ENCODE data around the gene GFOD1.
"Not testable (repeated sequence)": the region's sequence is repeated elsewhere in the genome, so short reads cannot be mapped to it uniquely, and the experiment has no call there.

The GFOD1 gene

DNA sequence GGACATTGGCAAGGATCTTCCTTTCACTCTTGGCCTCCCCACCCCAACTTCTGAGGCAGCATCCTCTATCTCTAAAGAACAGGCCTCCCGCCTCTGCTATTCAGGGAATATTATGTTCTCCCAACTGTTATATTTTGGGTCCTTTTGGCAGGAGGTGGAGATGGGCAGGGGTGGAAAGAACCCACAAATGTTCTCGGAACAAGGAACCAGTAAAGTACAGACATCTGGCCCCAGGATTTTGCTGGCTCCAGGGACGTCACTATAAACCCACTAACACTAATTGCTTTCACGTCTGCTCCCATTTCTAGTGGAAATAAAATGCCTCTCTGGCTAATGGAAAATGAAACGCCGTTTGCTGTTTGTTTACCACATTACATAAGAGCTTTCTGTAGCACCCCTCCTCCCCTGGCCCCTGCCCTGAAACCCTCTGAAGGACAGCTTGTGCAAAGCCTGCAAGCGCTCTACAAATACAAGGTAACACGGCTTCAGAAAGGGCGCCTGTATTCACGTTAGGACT, 81.4 kb downstream of the GFOD1 start:
- no peak overlapping the region for H3K4me3 Mint-ChIP-seq
- no peaks in the 10 kb centered on the region for H3K4me1 Mint-ChIP-seq
- H3K27me3 Mint-ChIP-seq, result no peaks in the 10 kb centered on the region
- no peak overlapping the region for H3K27ac Mint-ChIP-seq
- H3K36me3 Mint-ChIP-seq, result no peaks in the 10 kb centered on the region
- H3K9me3 Mint-ChIP-seq, result no peaks in the 10 kb centered on the region

- no peak overlapping the region for H3K4me3 Mint-ChIP-seq
- no peak overlapping the region for H3K27ac Mint-ChIP-seq
- no peaks in the 10 kb centered on the region for H3K36me3 Mint-ChIP-seq
- no peaks in the 10 kb centered on the region for H3K4me1 Mint-ChIP-seq
- no peaks in the 10 kb centered on the region for H3K27me3 Mint-ChIP-seq
- H3K9me3 Mint-ChIP-seq, result no peaks in the 10 kb centered on the region
Observed at GRCh38 chr6:13404892-13405254, 82.5 kb downstream of the GFOD1 start.

DNA sequence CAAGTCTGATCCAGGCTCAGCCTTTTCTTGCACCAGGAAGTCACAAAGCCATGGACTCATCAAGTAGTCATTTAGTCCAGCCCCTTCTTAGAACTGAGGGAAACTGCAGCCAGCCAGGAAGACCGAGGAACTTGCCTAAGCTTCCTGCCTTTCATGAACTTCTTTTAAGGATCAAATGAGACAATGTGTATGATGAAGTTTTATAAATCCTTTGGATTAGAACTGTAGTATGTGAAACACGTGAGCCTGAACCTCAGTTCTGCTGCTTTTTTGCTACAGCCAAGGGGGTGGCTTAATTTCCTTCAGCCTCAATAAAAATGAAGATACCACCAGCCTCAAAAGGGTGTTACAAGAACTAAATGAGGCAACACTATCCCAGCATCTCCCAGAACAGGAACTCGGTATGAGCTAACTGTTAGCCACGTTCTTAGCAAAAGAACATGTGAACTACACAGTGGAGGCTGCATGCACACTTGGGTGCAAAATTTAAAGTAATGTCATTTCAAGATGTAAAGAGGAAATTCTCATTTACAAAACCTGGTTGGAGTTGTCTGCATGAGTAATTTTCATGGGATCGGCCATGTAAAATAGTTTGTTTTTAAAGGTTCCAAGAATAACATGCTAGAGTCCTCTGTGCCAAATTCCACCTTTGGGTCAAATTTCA, 83.0 kb downstream of the GFOD1 start:
- H3K27me3 Mint-ChIP-seq, result no peaks in the 10 kb centered on the region
- no peak overlapping the region for H3K4me3 Mint-ChIP-seq
- H3K27ac Mint-ChIP-seq, result no peak overlapping the region
- no peaks in the 10 kb centered on the region for H3K36me3 Mint-ChIP-seq
- no peaks in the 10 kb centered on the region for H3K9me3 Mint-ChIP-seq
- no peaks in the 10 kb centered on the region for H3K4me1 Mint-ChIP-seq

GRCh38 chr6:13402711-13403110, 84.7 kb downstream of the GFOD1 start:
- no peaks in the 10 kb centered on the region for H3K4me1 Mint-ChIP-seq
- H3K27me3 Mint-ChIP-seq, result no peaks in the 10 kb centered on the region
- H3K27ac Mint-ChIP-seq, result no peak overlapping the region
- no peaks in the 10 kb centered on the region for H3K9me3 Mint-ChIP-seq
- no peaks in the 10 kb centered on the region for H3K36me3 Mint-ChIP-seq
- no peak overlapping the region for H3K4me3 Mint-ChIP-seq

DNA sequence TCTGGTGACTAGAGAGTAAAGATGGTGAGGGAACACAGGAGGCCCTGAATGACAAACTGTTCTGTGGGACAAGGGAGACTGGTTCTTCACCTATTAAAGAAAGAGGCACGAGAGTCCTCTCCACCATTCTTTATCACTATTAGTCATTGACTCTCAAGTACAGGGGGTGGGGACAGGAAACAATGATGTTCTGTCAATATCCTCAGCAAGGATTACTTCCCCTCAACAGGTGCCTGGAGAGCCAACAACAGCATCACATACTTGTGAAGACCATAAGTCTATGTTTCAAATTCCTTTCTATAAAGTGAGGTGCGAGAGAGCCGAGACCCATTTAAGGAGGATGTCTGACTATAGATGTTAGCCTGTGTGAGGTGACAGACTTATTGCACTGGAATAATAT, 86.6 kb downstream of the GFOD1 start:
- Mint-ChIP-seq H3K4me3 (no peak overlapping the region), H3K27ac (no peak overlapping the region), H3K4me1 (no peaks in the 10 kb centered on the region), H3K9me3 (no peaks in the 10 kb centered on the region), H3K27me3 (no peaks in the 10 kb centered on the region), H3K36me3 (no peaks in the 10 kb centered on the region)

- Mint-ChIP-seq H3K9me3 (no peaks in the 10 kb centered on the region), H3K4me1 (no peaks in the 10 kb centered on the region), H3K27me3 (no peaks in the 10 kb centered on the region), H3K27ac (no peak overlapping the region), H3K4me3 (no peak overlapping the region), H3K36me3 (no peaks in the 10 kb centered on the region)
Observed at GRCh38 chr6:13398421-13398994, 88.9 kb downstream of the GFOD1 start.

GRCh38 chr6:13398069-13398381, 89.4 kb downstream of the GFOD1 start:
- Mint-ChIP-seq H3K9me3 (no peaks in the 10 kb centered on the region), H3K36me3 (no peaks in the 10 kb centered on the region), H3K4me3 (no peak overlapping the region), H3K4me1 (no peaks in the 10 kb centered on the region), H3K27ac (no peak overlapping the region), H3K27me3 (no peaks in the 10 kb centered on the region)

GRCh38 chr6:13397359-13398068, 89.9 kb downstream of the GFOD1 start:
- no peaks in the 10 kb centered on the region for H3K9me3 Mint-ChIP-seq
- no peak overlapping the region for H3K4me3 Mint-ChIP-seq
- no peaks in the 10 kb centered on the region for H3K36me3 Mint-ChIP-seq
- H3K27me3 Mint-ChIP-seq, result no peaks in the 10 kb centered on the region
- H3K27ac Mint-ChIP-seq, result no peak overlapping the region
- H3K4me1 Mint-ChIP-seq, result no peaks in the 10 kb centered on the region

GRCh38 chr6:13396241-13396792, 91.1 kb downstream of the GFOD1 start:
- peak overlapping the region; percentile 46 for H3K27ac Mint-ChIP-seq
- no peaks in the 10 kb centered on the region for H3K4me1 Mint-ChIP-seq
- no peaks in the 10 kb centered on the region for H3K36me3 Mint-ChIP-seq
- H3K4me3 Mint-ChIP-seq, result no peak overlapping the region
- no peaks in the 10 kb centered on the region for H3K9me3 Mint-ChIP-seq
- H3K27me3 Mint-ChIP-seq, result no peaks in the 10 kb centered on the region

GRCh38 chr6:13395272-13396237, 91.8 kb downstream of the GFOD1 start:
- Mint-ChIP-seq H3K36me3 (no peaks in the 10 kb centered on the region), H3K27ac (no peak overlapping the region), H3K27me3 (no peaks in the 10 kb centered on the region), H3K9me3 (no peaks in the 10 kb centered on the region), H3K4me1 (peaks cover 6% of the 10 kb centered on the region), H3K4me3 (no peak overlapping the region)

DNA sequence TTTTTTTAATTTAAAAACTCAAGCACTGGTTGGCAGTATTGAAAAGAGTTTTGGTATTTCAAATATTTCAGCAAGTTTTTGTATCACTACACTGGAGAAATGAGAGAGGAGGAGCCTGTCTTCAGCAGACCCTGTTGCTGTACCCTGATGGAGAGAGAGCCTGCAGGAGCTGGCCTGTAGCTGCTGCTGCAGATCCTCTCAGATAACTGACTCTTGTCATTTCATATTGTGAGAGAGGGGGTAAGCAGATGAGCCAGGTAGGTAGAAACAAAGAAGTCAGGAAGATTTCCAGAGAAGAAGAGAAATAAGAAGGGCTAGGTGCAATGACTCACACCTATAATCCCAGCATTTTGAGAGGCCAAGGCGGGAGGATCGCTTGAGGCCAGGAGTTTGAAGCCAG, 94.9 kb downstream of the GFOD1 start:
- H3K9me3 Mint-ChIP-seq, result no peaks in the 10 kb centered on the region
- peaks cover 2% of the 10 kb centered on the region for H3K36me3 Mint-ChIP-seq

GRCh38 chr6:13391537-13391936, 95.9 kb downstream of the GFOD1 start:
- H3K36me3 Mint-ChIP-seq, result peaks cover 2% of the 10 kb centered on the region
- H3K4me1 Mint-ChIP-seq, result peaks cover 8% of the 10 kb centered on the region
- H3K27me3 Mint-ChIP-seq, result no peaks in the 10 kb centered on the region
- no peak overlapping the region for H3K27ac Mint-ChIP-seq
- no peaks in the 10 kb centered on the region for H3K9me3 Mint-ChIP-seq
- H3K4me3 Mint-ChIP-seq, result no peak overlapping the region

More for the DNA sequence above, 94.9 kb downstream of the GFOD1 start:
- Mint-ChIP-seq H3K4me3 (no peak overlapping the region), H3K27me3 (no peaks in the 10 kb centered on the region), H3K4me1 (peaks cover 8% of the 10 kb centered on the region), H3K27ac (peak overlapping the region; percentile 39)

DNA sequence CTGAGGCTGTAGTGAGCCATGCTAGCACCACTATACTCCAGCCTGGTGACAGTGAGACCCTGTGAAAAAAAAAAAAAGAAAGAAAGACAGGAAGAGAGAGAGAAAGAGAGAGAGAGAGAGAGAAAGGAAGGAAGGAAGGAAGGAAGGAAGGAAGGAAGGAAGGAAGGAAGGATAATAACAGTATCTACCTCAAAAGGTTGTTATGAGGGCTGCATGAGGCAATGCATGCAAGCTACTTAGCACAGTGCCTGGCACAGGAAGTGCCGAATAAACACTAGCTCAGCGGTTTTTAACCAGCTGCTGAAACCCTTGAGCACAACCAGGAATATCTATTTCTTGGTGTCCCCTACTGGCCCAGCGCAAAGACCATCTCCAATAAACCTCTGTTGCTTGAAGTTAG, 96.7 kb downstream of the GFOD1 start:
- H3K4me1 Mint-ChIP-seq, result peaks cover 8% of the 10 kb centered on the region
- H3K27me3 Mint-ChIP-seq, result no peaks in the 10 kb centered on the region
- no peak overlapping the region for H3K27ac Mint-ChIP-seq
- peaks cover 2% of the 10 kb centered on the region for H3K36me3 Mint-ChIP-seq
- peak overlapping the region; percentile 30 for H3K4me3 Mint-ChIP-seq
- no peaks in the 10 kb centered on the region for H3K9me3 Mint-ChIP-seq

GRCh38 chr6:13389237-13389636, 98.2 kb downstream of the GFOD1 start:
- not testable (repeated sequence) for H3K4me3 Mint-ChIP-seq, H3K9me3 Mint-ChIP-seq, H3K27ac Mint-ChIP-seq, H3K36me3 Mint-ChIP-seq, H3K27me3 Mint-ChIP-seq, H3K4me1 Mint-ChIP-seq

DNA sequence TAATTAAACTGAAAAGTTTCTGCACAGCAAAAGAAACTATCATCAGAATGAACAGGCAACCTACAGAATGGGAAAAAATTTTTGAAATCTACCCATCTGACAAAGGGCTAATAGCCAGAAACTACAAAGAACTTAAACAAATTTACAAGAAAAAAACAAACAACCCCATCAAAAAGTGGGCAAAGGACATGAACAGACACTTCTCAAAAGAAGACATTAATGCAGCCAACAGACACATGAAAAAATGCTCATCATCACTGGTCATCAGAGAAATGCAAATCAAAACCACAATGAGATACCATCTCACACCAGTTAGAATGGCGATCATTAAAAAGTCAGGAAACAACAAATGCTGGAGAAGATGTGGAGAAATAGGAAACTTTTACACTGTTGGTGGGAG, 98.6 kb downstream of the GFOD1 start:
- H3K9me3 Mint-ChIP-seq, H3K4me1 Mint-ChIP-seq, H3K36me3 Mint-ChIP-seq, H3K27ac Mint-ChIP-seq, H3K27me3 Mint-ChIP-seq, H3K4me3 Mint-ChIP-seq: not testable (repeated sequence)
